ENCODE data around the gene C1orf185.

DNA sequence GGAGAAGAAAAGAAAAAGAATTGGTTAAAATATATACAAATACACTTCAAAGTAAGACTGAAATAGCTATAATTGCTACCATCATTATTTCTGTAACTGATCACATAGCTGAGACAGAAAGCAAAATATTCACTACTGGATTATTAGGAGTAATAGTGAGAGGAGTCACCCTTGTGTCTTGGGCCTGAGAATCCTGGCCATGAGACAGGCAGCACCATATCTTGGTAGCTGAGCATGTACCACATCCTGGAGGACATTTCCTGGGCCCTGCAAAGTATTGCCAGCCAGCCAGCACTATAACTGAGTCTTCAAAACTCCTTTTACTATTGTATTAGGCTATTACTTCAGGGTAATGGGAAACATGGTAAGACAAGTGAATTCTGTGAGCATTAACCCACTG lies 63.5 kb downstream of the C1orf185 start:
- TF ChIP-seq RAD21 (IDR thresholded peaks at IDR 0.05; ENCODE audit: low read depth): no peak
- TF ChIP-seq TAF1 (IDR thresholded peaks at IDR 0.05; ENCODE audit: low read depth): no peak
- TF ChIP-seq TCF12 (IDR thresholded peaks at IDR 0.05; ENCODE audit: low read depth): no peak
- no peak for TF ChIP-seq EP300 (IDR thresholded peaks at IDR 0.05; ENCODE audit: borderline replicate concordance)
- TF ChIP-seq CEBPB (IDR thresholded peaks at IDR 0.05): no peak
- TF ChIP-seq, protein P1, sequence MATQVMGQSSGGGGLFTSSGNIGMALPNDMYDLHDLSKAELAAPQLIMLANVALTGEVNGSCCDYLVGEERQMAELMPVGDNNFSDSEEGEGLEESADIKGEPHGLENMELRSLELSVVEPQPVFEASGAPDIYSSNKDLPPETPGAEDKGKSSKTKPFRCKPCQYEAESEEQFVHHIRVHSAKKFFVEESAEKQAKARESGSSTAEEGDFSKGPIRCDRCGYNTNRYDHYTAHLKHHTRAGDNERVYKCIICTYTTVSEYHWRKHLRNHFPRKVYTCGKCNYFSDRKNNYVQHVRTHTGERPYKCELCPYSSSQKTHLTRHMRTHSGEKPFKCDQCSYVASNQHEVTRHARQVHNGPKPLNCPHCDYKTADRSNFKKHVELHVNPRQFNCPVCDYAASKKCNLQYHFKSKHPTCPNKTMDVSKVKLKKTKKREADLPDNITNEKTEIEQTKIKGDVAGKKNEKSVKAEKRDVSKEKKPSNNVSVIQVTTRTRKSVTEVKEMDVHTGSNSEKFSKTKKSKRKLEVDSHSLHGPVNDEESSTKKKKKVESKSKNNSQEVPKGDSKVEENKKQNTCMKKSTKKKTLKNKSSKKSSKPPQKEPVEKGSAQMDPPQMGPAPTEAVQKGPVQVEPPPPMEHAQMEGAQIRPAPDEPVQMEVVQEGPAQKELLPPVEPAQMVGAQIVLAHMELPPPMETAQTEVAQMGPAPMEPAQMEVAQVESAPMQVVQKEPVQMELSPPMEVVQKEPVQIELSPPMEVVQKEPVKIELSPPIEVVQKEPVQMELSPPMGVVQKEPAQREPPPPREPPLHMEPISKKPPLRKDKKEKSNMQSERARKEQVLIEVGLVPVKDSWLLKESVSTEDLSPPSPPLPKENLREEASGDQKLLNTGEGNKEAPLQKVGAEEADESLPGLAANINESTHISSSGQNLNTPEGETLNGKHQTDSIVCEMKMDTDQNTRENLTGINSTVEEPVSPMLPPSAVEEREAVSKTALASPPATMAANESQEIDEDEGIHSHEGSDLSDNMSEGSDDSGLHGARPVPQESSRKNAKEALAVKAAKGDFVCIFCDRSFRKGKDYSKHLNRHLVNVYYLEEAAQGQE (IDR thresholded peaks at IDR 0.05; ENCODE audit: low read depth): no peak
- TF ChIP-seq NFIC (IDR thresholded peaks at IDR 0.05): no peak
- TF ChIP-seq, protein P2, sequence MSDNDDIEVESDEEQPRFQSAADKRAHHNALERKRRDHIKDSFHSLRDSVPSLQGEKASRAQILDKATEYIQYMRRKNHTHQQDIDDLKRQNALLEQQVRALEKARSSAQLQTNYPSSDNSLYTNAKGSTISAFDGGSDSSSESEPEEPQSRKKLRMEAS (IDR thresholded peaks at IDR 0.05): no peak
- no peak for TF ChIP-seq EGR1 (IDR thresholded peaks at IDR 0.05)
- no peak for TF ChIP-seq TEAD4 (IDR thresholded peaks at IDR 0.05)
- no peak for TF ChIP-seq FOXM1 (IDR thresholded peaks at IDR 0.05; ENCODE audit: borderline replicate concordance, low read depth)
- TF ChIP-seq YY1 (IDR thresholded peaks at IDR 0.05; ENCODE audit: low read depth): no peak
- TF ChIP-seq ZBTB7A (IDR thresholded peaks at IDR 0.05; ENCODE audit: low read depth): no peak

Measured in Ishikawa (cell line).